HG03442 (cell line): ENCODE measurements around the gene MYH3.

ENCODE experiments used
- ATAC-seq: cut with Tn5 transposase; IDR thresholded peaks from one replicate; pipeline ENCODE4 v1.9.1; 2021; ENCODE audit warnings: mild to moderate bottlenecking, moderate library complexity; ENCODE audit not compliant: unreplicated experiment

The MYH3 gene

DNA sequence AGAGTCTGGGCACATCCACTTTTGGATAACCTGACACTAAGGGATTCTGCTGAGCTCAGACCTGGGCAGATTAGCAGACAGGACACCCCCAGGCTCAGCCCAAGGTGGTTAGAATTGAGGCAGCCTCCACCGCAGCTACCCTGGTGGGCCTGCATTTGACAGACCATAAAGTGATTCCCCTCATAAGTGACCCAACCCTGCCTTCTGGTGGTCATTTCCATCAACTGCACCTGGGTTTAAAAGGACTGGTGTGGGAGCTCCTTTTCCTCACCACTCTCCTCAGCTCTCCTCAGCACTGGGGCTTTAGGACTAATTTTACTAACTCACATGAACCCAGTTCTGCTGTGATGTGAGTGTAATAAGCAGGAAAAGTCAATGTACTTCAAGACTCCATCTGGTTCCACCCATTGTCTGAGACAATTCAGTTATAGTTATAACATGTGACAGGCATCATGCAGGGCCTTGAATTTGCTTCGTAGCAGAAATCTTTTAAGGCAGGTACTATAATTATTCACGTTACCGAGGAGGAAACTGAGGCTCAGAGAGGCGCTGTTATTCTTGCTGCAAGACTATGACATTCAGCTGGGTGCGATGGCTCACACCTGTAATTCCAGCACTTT is 42.5 kb downstream of the MYH3 start:
- ATAC-seq = peak; percentile 38

GRCh38 chr17:10613775-10614513 is 43.2 kb downstream of the MYH3 start:
- ATAC-seq = no peak

DNA sequence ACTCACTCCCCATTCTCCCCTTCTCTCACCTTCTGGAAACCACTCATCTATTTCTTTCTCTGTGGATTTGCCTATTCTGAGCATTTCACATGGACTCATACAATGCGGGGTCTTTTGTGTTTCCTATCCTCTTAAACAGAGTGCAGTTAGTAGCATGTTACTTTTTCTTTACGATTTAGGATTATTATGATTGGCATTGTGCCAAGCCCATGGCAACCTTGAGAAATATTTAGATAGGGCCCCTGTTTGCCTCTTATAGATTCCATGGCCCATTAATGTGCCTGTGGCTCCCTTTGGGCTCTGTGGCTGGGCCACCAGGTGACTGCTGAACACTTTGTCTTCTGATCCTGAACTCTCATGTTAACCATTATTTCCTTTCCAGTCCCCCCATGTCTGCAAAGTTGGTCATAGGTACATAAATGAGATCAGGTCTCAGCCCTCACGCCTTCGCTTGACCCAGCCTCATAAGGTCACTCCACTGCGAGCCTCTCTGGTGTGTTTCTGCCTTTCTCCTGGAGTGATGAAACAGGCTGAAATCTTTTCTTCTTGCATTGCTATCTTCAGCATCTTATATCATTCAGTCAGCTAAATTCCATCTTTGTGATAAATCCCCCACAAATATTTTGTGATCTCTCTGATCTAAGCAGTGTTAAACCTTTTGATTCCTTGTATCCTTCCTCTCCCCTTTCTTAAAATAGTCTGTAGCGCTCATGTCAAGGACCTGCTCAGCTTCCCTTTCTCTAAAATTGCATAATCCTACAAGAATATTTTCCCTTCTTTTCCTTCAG is 44.0 kb downstream of the MYH3 start:
- no peak for ATAC-seq

DNA sequence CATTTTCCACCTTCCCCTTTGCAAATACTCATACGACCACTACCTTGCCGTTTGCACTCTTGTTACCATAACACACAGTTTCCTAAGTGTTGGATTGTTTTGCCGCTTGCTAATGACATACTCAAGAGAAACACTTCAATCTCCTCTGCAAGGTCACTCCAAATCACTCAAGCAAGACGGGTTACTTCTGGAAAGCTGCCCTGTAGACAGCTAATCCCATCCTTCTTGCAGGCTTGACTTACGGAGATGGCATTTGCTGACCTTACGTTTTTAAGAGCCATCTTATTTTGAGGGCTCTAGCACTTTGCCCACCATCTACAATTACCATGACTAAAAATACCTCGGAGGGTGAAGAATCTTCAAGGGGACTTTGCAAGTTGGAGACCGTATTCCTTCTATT is 46.2 kb downstream of the MYH3 start:
- ATAC-seq = no peak

DNA sequence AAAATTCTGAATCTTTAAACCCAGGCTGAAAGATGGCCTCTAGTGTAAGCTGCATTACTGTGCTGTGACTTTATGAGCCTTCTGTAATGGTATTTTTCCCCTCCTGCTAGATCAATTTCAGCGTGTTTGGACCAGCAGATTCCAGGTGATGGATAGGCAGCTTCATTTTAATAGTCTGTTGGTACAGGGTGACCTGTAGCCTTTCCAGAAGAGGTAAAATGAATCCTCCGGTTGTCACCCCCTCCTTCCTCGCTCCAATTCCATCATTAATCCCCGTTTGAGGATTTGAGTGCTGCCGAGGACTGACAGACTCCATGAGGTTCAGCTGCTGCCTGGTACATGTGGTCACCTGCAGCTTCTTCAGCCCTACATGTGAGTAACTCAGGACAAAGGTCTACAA is 48.9 kb downstream of the MYH3 start:
- no peak for ATAC-seq

- no peak for ATAC-seq
Observed at GRCh38 chr17:10606110-10606509, 51.0 kb downstream of the MYH3 start.

DNA sequence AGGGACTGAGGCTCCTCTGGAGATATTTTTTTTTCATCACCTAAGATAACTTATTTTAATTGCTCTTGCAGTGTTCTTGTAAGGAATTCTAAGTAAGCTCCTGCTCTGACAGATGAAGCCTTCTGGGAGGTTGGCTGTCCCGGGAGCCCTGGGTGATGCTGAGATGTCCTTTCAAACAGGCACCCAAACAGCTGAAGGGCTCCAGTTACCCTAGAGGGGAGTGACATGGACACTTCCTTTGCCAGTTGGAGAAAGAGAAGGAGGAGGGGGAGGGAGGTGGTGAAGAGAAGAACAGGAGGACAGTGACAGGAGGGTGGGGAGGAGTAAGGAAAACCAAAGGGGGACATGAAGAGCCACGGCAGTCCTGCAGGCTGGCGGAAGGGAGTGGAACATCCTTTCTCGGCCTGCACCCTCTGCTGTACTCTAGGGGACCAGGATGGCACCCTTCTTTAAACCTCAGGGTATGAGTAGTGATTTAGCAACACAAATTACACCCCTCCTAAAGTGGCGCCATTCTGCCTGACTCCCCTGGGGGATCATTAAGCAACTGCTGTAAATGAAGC is 51.8 kb downstream of the MYH3 start:
- ATAC-seq = no peak

GRCh38 chr17:10604521-10604920 is 52.6 kb downstream of the MYH3 start:
- no peak for ATAC-seq

DNA sequence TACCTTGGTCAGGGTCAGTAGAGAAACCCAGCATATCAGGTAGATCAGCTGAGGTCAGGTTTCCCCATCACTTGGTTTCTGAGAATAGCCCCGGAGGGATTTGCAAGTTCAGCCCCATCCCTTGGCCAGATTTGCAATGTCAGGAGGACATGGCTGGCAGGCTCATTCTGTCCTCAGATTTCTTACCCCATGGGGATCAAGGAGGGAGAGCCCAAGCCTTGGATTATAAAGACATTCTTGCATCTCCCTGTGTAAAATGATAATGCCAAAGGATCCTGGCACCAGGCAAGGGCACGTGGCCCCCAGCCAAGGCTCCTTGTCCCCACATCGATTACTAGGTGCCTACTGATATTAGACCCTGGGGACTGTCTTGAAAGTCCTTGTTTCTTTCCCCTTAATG is 53.2 kb downstream of the MYH3 start:
- ATAC-seq = no peak

- ATAC-seq = no peak
Observed at GRCh38 chr17:10600571-10600970, 56.5 kb downstream of the MYH3 start.

DNA sequence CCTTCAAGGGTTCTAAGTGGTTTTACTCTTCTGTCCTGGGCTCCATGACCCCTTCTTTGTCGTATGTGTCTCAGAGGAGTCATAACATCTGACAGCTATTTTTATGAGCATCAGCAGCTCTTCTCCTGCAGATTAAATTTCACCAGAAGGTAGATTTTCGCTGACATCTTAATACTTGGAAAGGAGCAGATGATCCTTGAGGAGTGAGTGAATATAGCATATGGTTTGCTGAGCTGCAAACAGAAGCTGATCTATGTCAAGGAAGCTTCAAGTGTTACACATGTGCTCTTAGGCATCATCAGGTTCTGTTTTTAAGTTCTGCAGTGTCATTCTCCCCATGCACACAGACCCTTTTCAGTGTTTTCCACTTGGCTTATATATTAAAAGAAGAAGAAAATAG is 58.5 kb downstream of the MYH3 start:
- ATAC-seq = no peak

- ATAC-seq = no peak
Observed at GRCh38 chr17:10589553-10590145, 67.5 kb downstream of the MYH3 start.

DNA sequence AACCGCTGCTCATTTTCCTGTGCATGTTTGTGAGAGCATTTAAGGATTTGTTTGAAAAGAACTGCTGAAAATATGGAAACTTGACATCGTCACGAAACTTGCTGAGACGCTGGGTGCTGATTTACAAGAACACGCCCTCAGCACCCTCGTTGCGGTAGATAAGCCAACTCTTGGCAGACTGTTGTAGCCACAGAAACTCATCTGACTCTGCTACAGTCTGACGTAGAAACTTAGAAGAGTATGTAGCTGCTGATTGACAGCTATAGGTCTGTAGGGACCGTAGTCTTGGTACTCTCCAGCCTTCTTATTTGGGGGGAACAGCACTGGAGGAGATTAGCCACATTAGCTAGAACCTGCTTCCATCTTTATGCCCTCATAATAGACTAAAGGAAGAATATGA is 71.6 kb downstream of the MYH3 start:
- no peak for ATAC-seq

DNA sequence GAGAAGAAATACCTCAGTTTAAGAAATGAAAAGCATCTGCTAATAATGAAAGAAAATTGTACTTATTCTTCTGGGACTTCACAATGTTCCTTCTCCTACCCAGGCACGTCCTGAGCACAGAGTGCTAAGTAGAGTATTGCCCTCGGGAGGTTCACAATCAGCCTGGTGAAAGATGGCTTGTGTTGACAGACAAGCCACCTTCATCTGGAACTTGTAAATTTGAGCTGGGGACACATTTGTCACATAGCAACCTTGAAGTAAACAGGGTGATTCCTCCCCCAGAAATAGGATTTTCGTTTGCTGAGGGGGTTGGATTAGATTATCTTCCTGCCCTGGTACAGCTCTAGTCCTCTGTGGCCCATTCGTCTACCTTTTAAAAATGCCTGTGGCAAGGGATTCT is 73.3 kb downstream of the MYH3 start:
- ATAC-seq = no peak

- no peak for ATAC-seq
Observed at GRCh38 chr17:10579270-10579669, 77.8 kb downstream of the MYH3 start.
